H1 (cell line): ENCODE results near the gene CTNND2. TPM values are rescaled to one million over a fixed set of nuclear protein-coding genes. Genes with fewer than 3 reads are reported as not detected.

Source experiments
- CTCF ChIA-PET: fragments of 300-600 bp; sonication (Branson Sonifier 250); formaldehyde crosslinking; loops from one replicate; lab custom pipeline; 2021; ENCODE audit not compliant: partially characterized antibody; lab: Charles Lee
- POLR2A ChIA-PET: fragments of 300-600 bp; sonication (Branson Sonifier 250); formaldehyde crosslinking; loops from one replicate; lab custom pipeline; 2021; ENCODE audit warnings: inconsistent platforms; ENCODE audit not compliant: partially characterized antibody; lab: Charles Lee
- DNase-seq, 2 experiments: peaks; one replicate each; pipeline versions ENCODE4 v3.0.0 to v3.0.0-alpha.2; 2010 to 2022; ENCODE audit warnings: low spot score in 2 of 2, low read depth in 1 of 2, mixed read lengths in 1 of 2
- FAIRE-seq: peaks from 2 replicates; lab custom pipeline; 2011; peaks lifted over from hg19 to GRCh38; lab: Jason Lieb, UNC
- H2AFZ ChIP-seq: 2 replicates; pipeline ENCODE4 v1.8.1; 2012; ENCODE audit warnings: low read length, inconsistent platforms
- H2AK5ac ChIP-seq: 2 replicates; pipeline ENCODE4 v1.6.1; 2013; ENCODE audit warnings: low read depth, low read length
- H2BK120ac ChIP-seq: replicated peaks from 2 replicates; pipeline ENCODE3; 2013; ENCODE audit warnings: low read depth, low read length, inconsistent platforms
- H2BK12ac ChIP-seq: 2 replicates; pipeline ENCODE4 v1.6.1; 2013; ENCODE audit warnings: low read depth, low read length
- H2BK15ac ChIP-seq: 2 replicates; pipeline ENCODE4 v1.6.1; 2013; ENCODE audit warnings: low read length
- H2BK20ac ChIP-seq: 2 replicates; pipeline ENCODE4 v1.6.1; 2013; ENCODE audit warnings: low read length
- H2BK5ac ChIP-seq: 2 replicates; pipeline ENCODE4 v1.6.1; 2013; ENCODE audit warnings: low read depth, low read length
- H3K14ac ChIP-seq: 2 replicates; pipeline ENCODE4 v1.6.1; 2013; ENCODE audit warnings: inconsistent platforms; ENCODE audit not compliant: insufficient read length
- H3K18ac ChIP-seq: 2 replicates; pipeline ENCODE4 v1.6.1; 2013; ENCODE audit warnings: low read length; ENCODE audit errors: extremely low read depth
- H3K23ac ChIP-seq: 2 replicates; pipeline ENCODE4 v1.6.1; 2013; ENCODE audit warnings: inconsistent platforms; ENCODE audit not compliant: insufficient read length
- H3K23me2 ChIP-seq: 2 replicates; pipeline ENCODE4 v1.6.1; 2013; ENCODE audit warnings: low read depth, low read length
- H3K27ac ChIP-seq: 2 replicates; pipeline ENCODE4 v1.6.1; 2011; ENCODE audit warnings: low read depth, low read length, inconsistent platforms
- H3K27me3 ChIP-seq, 4 experiments: replicated peaks in 1 of 4; 1 replicate in 1 of 4; 2 replicates in 3 of 4; pipeline versions ENCODE4 v1.6.1 to v1.8.1; 2011 to 2013; ENCODE audit warnings: low read length in 3 of 4, mild to moderate bottlenecking in 3 of 4, inconsistent platforms in 2 of 4, mixed read lengths in 2 of 4, moderate library complexity in 1 of 4; ENCODE audit not compliant: control insufficient read depth in 3 of 4, insufficient read depth in 3 of 4; ENCODE audit errors: extremely low read depth in 1 of 4
- H3K36me3 ChIP-seq, 4 experiments: 2 replicates each; pipeline versions ENCODE4 v1.6.1 to v1.8.1; 2011 to 2013; ENCODE audit warnings: mild to moderate bottlenecking in 4 of 4, low read length in 3 of 4, moderate library complexity in 2 of 4, control low read depth in 1 of 4, inconsistent platforms in 1 of 4; ENCODE audit not compliant: insufficient read depth in 4 of 4, control insufficient read depth in 2 of 4
- H3K4ac ChIP-seq: replicated peaks from 2 replicates; pipeline ENCODE3; 2013; ENCODE audit warnings: low read length, low read depth, mixed read lengths, inconsistent platforms; ENCODE audit not compliant: insufficient read length
- H3K4me1 ChIP-seq, 4 experiments: replicated peaks in 1 of 4; 1 replicate in 1 of 4; 2 replicates in 3 of 4; pipeline versions ENCODE4 v1.6.1 to v1.8.1; 2011 to 2013; ENCODE audit warnings: low read length in 3 of 4, inconsistent platforms in 2 of 4, mixed read lengths in 1 of 4; ENCODE audit not compliant: insufficient read depth in 4 of 4, control insufficient read depth in 3 of 4
- H3K4me2 ChIP-seq, 2 experiments: 2 replicates each; pipeline versions ENCODE4 v1.6.1 to v1.8.1; 2011 to 2013; ENCODE audit warnings: low read depth in 2 of 2, low read length in 2 of 2, control low read depth in 1 of 2, inconsistent platforms in 1 of 2, mild to moderate bottlenecking in 1 of 2; ENCODE audit not compliant: insufficient read depth in 1 of 2
- H3K4me3 ChIP-seq, 4 experiments: fragments of 200-600, 300-600 bp in 1 of 4; sonication (generic), shearing (Covaris generic), sonication (Bioruptor Twin) in 1 of 4; 2 replicates each; pipeline versions ENCODE4 v1.5.1 to v1.8.1; 2011 to 2016; ENCODE audit warnings: low read length in 4 of 4, low read depth in 3 of 4, control low read depth in 2 of 4, inconsistent platforms in 2 of 4, mild to moderate bottlenecking in 2 of 4, mixed read lengths in 1 of 4, moderate library complexity in 1 of 4; ENCODE audit not compliant: insufficient read depth in 2 of 4; ENCODE audit errors: extremely low read depth in 1 of 4
- H3K56ac ChIP-seq: replicated peaks from 2 replicates; pipeline ENCODE3; 2013; ENCODE audit warnings: low read depth, mild to moderate bottlenecking, mixed read lengths, low read length, inconsistent platforms; ENCODE audit not compliant: insufficient read length
- H3K79me1 ChIP-seq: 2 replicates; pipeline ENCODE4 v1.6.1; 2013; ENCODE audit warnings: low read depth, low read length, control low read depth
- H3K79me2 ChIP-seq, 2 experiments: 2 replicates each; pipeline versions ENCODE4 v1.6.1 to v1.8.1; 2012 to 2013; ENCODE audit warnings: low read length in 2 of 2, mild to moderate bottlenecking in 2 of 2, inconsistent platforms in 1 of 2; ENCODE audit not compliant: insufficient read depth in 2 of 2, control insufficient read depth in 1 of 2
- H3K9ac ChIP-seq, 4 experiments: replicated peaks in 1 of 4; 1 replicate in 1 of 4; 2 replicates in 3 of 4; pipeline versions ENCODE4 v1.6.1 to v1.8.1; 2011 to 2013; ENCODE audit warnings: low read depth in 3 of 4, low read length in 3 of 4, control low read depth in 2 of 4, mild to moderate bottlenecking in 2 of 4, moderate library complexity in 2 of 4, inconsistent platforms in 1 of 4; ENCODE audit errors: extremely low read depth in 1 of 4
- H3K9me3 ChIP-seq, 2 experiments: 2 replicates each; pipeline versions ENCODE4 v1.6.1 to v1.8.1; 2012 to 2013; ENCODE audit warnings: mild to moderate bottlenecking in 2 of 2, moderate library complexity in 2 of 2, control low read depth in 1 of 2, inconsistent platforms in 1 of 2, low read depth in 1 of 2, low read length in 1 of 2, mixed read lengths in 1 of 2; ENCODE audit not compliant: insufficient read depth in 2 of 2
- H4K20me1 ChIP-seq, 2 experiments: replicated peaks in 1 of 2; 2 replicates each; pipeline versions ENCODE3 to v1.8.1; 2011 to 2013; ENCODE audit warnings: inconsistent platforms in 2 of 2, low read length in 2 of 2, mild to moderate bottlenecking in 1 of 2; ENCODE audit not compliant: insufficient read depth in 2 of 2, control insufficient read depth in 1 of 2
- H4K5ac ChIP-seq: 2 replicates; pipeline ENCODE4 v1.6.1; 2013; ENCODE audit warnings: low read length, low read depth, mixed read lengths, inconsistent platforms; ENCODE audit not compliant: insufficient read length
- H4K8ac ChIP-seq: 2 replicates; pipeline ENCODE4 v1.8.0; 2013; ENCODE audit warnings: mild to moderate bottlenecking, moderate library complexity, low read length, inconsistent platforms; ENCODE audit not compliant: insufficient read depth; ENCODE audit errors: extremely low read depth
- H4K91ac ChIP-seq: replicated peaks from 2 replicates; pipeline ENCODE3; 2013; ENCODE audit warnings: low read length, mixed read lengths, inconsistent platforms; ENCODE audit not compliant: insufficient read length
- ATF2 ChIP-seq: IDR thresholded peaks from 2 replicates; pipeline ENCODE4 v1.6.1; 2012; ENCODE audit warnings: low read length, inconsistent platforms
- CHD1 ChIP-seq: IDR thresholded peaks from 2 replicates; pipeline ENCODE4 v1.6.1; 2012; ENCODE audit warnings: low read depth, low read length, improper control_type of control experiment
- GABPA ChIP-seq: IDR thresholded peaks from 2 replicates; pipeline ENCODE4 v1.6.1; 2011; ENCODE audit warnings: mild to moderate bottlenecking, low read length, moderate library complexity, borderline replicate concordance; ENCODE audit not compliant: insufficient read depth
- POU5F1 ChIP-seq: IDR thresholded peaks from 2 replicates; pipeline ENCODE4 v1.6.1; 2011; ENCODE audit warnings: low read depth, mild to moderate bottlenecking, low read length, moderate library complexity
- RFX5 ChIP-seq: IDR thresholded peaks from 2 replicates; pipeline ENCODE4 v1.6.1; 2011; ENCODE audit warnings: low read depth, low read length, improper control_type of control experiment, borderline replicate concordance
- RNF2 ChIP-seq: fragments of 200-900, 300-1000 bp; sonication (generic); IDR thresholded peaks from 2 replicates; pipeline ENCODE4 v1.7.1; 2016; ENCODE audit warnings: borderline replicate concordance, low read depth, mild to moderate bottlenecking, antibody characterized with exemption, low read length; ENCODE audit not compliant: poor library complexity, severe bottlenecking; ENCODE audit errors: missing control alignments
- SAP30 ChIP-seq: fragments of 300-600 bp; sonication (generic); IDR thresholded peaks from 2 replicates; pipeline ENCODE4 v1.7.1; 2012; ENCODE audit warnings: low read length, moderate library complexity, mild to moderate bottlenecking, inconsistent platforms; ENCODE audit not compliant: insufficient read depth, insufficient replicate concordance
- SIN3A ChIP-seq, 2 experiments: IDR thresholded peaks in 1 of 2; conservative IDR thresholded peaks in 1 of 2; 2 replicates each; pipeline ENCODE4 v1.6.1; 2011 to 2012; ENCODE audit warnings: low read length in 2 of 2, improper control_type of control experiment in 1 of 2, low read depth in 1 of 2, mild to moderate bottlenecking in 1 of 2
- SIRT6 ChIP-seq: IDR thresholded peaks from one replicate; pipeline ENCODE4 v1.7.1; 2012; ENCODE audit warnings: low read length, inconsistent platforms
- SP2 ChIP-seq: IDR thresholded peaks from 2 replicates; pipeline ENCODE4 v1.6.1; 2012; ENCODE audit warnings: mild to moderate bottlenecking, low read length, inconsistent platforms
- TAF7 ChIP-seq: optimal IDR thresholded peaks from 2 replicates; pipeline ENCODE3; 2011; ENCODE audit warnings: low read depth, mild to moderate bottlenecking, inconsistent platforms, low read length, moderate library complexity, borderline replicate concordance
- TCF12 ChIP-seq: IDR thresholded peaks from 2 replicates; pipeline ENCODE4 v1.6.1; 2011; ENCODE audit warnings: low read depth, mild to moderate bottlenecking, low read length
- WGBS, 2 experiments: shearing (Covaris generic) in 1 of 2; methylation state at CpG; one replicate each; pipeline versions ENCODE4 v1.1.6 to v1.1.7; 2013 to 2015; ENCODE audit warnings: low lambda C conversion rate in 2 of 2, mixed read lengths in 2 of 2, inconsistent platforms in 1 of 2, low coverage in 1 of 2, missing lambda C conversion rate in 1 of 2; ENCODE audit not compliant: insufficient replicate concordance in 2 of 2, insufficient coverage in 1 of 2, insufficient read length in 1 of 2; ENCODE audit errors: extremely low coverage in 1 of 2, missing lambda C conversion rate in 1 of 2; 5-methylcytosine and 5-hydroxymethylcytosine counted together
- polyA plus RNA-seq, 7 experiments: library from polyadenylated mRNA; depleted of rRNA in 3 of 7; stranded (reverse) in 5 of 7; unstranded in 2 of 7; fragments of >200 nt in 5 of 7; fragments of 200-250 nt in 2 of 7; gene quantifications; 1 replicate in 5 of 7; 2 replicates in 1 of 7; 4 replicates in 1 of 7; pipeline versions ENCODE4 v1.2.1 to v1.2.3, GENCODE V29; 2011 to 2013; ENCODE audit warnings: missing spikeins in 2 of 7, mixed read lengths in 2 of 7
- total RNA-seq: library from RNA; stranded (reverse); fragmentation: NEBNext Ultra II Directional; extraction: Animal tissue kit (Norgen Biotek cat#: 25700); gene quantifications from 2 replicates; pipeline ENCODE4 v1.2.1, GENCODE V29; 2021

Gene CTNND2
- total and polyA plus RNA-seq, 2 of the 8 experiments (the other 6 are each of a cell fraction or from before 2014, with no cell fraction given), result 7.4 to 14.2 TPM

- no peak overlapping the region for H3K4me3 ChIP-seq
- no peak overlapping the region for H2BK15ac ChIP-seq
- H3K36me3 ChIP-seq, result no peaks in the 10 kb centered on the region
- no peak overlapping the region for H2BK5ac ChIP-seq
- H3K4me1 ChIP-seq, result peaks cover 3 to 10% (median 6%) of the 10 kb centered on the region in 4 experiments; a peak in 6 of 7 replicates
- H3K56ac ChIP-seq, result no peak overlapping the region
- WGBS, 2 experiments, result 82% methylated on average over 4 of the region's 4 CpGs; no CpG with 5 or more reads in 1 of the 2 experiments
- H3K23me2 ChIP-seq, result no peaks in the 10 kb centered on the region
- DNase-seq (no peak), FAIRE-seq (no peak)
- H3K79me1 ChIP-seq, result no peaks in the 10 kb centered on the region
- no peak overlapping the region for H2AFZ ChIP-seq
- ChIA-PET POLR2A (interaction anchor here (0.8 kb wide), 1 partner anchor 24 kb away, joined by 3 read pairs; no protein-coding TSS in a partner anchor), CTCF (interaction anchor here (1.2 kb wide), 1 partner anchor 257 kb away, joined by 3 read pairs; no protein-coding TSS in a partner anchor)
- H4K20me1 ChIP-seq, result no peaks in the 10 kb centered on the region
- no peak overlapping the region for H3K18ac ChIP-seq
- no peak overlapping the region for H3K23ac ChIP-seq
- H3K4me2 ChIP-seq, result no peak overlapping the region
- H2AK5ac ChIP-seq, result no peak overlapping the region
- H3K79me2 ChIP-seq, result no peaks in the 10 kb centered on the region
- H2BK12ac ChIP-seq, result no peak overlapping the region
- H3K9ac ChIP-seq, result no peak overlapping the region
- H4K8ac ChIP-seq, result no peak overlapping the region
- no peak overlapping the region for H3K14ac ChIP-seq
- H3K27ac ChIP-seq, result no peak overlapping the region
- H3K4ac ChIP-seq, result no peak overlapping the region
- H2BK20ac ChIP-seq, result no peak overlapping the region
- H2BK120ac ChIP-seq, result no peak overlapping the region
- H4K5ac ChIP-seq, result no peak overlapping the region
- H4K91ac ChIP-seq, result no peak overlapping the region
- no peaks in the 10 kb centered on the region for H3K9me3 ChIP-seq
- no peaks in the 10 kb centered on the region for H3K27me3 ChIP-seq
- no peak for TF ChIP-seq CHD1
- TF ChIP-seq SIRT6, result no peak
- TF ChIP-seq TAF7, result no peak
- TF ChIP-seq TCF12, result no peak
- no peak for TF ChIP-seq SP2
- TF ChIP-seq SIN3A (conservative IDR thresholded peaks at IDR 0.05 in 1 of 2, IDR thresholded peaks at IDR 0.05 in 1 of 2; ENCODE audit: low read depth in 1 of 2, low read length in 2 of 2), result no peak
- no peak for TF ChIP-seq GABPA
- TF ChIP-seq RNF2, result no peak
- no peak for TF ChIP-seq RFX5
- TF ChIP-seq SAP30, result no peak
- TF ChIP-seq ATF2, result no peak
- no peak for TF ChIP-seq POU5F1
These were observed 380.1 kb downstream of the CTNND2 start for GRCh38 chr5:11524188-11524587.
